HG03095 (cell line): ENCODE results near the gene RAD51B.
"Not testable (repeated sequence)": the region's sequence is repeated elsewhere in the genome, so short reads cannot be mapped to it uniquely, and the experiment has no call there.

ENCODE experiments used
- ATAC-seq: cut with Tn5 transposase; IDR thresholded peaks from one replicate; pipeline ENCODE4 v1.9.1; 2021; ENCODE audit warnings: moderate library complexity; ENCODE audit not compliant: unreplicated experiment

Gene RAD51B

DNA sequence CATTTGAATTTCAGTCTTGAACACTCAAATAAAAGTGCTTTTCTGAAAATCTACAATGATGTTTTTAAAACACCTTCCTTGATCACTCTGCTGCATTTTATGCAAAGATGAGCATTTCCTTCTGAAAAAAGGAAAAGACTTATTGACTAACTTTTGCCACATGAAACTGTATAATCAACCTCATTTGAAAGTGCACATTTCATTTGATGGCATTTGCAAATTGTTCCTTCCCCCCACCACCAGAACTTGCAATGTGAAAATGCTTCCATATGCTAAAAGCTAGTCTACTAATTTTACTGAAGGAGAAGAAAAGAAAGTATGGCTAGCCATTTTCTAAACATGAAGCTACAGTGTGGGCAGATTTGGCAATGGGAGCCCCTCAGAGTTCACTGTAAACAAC is 159.2 kb downstream of the RAD51B start:
- no peak for ATAC-seq

DNA sequence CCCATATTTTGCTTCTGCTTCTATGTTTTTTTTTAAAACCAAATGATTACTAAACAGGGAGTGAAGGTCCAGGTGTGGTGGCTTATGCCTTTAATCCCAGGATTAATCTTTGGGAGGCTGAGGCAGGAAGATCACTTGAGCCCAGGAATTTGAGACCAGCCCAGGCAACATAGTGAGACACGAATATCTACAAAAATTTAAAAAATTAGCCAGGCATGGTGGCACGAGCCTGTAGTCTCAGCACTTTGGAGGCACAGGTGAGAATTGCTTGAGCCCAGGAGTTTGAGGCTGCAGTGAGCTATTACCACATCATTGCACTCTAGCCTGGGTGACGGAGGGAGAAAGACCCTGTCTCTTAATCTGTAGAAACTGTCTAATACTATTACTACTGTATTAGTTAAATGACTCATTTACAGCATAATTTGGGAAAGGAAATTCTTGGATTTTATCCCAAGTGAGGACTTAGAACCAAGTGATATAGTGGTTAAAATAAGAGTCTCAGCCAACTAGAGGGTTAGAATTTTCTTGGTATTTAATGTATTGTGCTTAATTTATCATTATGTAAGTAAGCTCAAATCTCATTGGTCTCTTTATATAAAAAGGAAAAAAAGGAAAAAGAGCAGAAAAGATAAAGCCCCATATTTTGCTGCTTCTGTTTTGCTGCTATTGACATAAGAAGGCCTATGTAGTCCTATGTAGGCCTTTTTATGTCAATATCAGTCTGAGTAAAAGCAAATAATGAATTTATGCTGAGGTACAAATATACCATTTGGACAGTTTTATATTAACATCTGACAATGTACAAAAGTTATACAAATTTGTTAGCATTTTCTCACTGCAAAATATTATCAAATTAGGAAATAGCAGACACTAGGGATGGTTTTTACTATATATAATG is 163.4 kb downstream of the RAD51B start:
- no peak for ATAC-seq

- no peak for ATAC-seq
Observed at GRCh38 chr14:67984274-67984673, 164.7 kb downstream of the RAD51B start.

DNA sequence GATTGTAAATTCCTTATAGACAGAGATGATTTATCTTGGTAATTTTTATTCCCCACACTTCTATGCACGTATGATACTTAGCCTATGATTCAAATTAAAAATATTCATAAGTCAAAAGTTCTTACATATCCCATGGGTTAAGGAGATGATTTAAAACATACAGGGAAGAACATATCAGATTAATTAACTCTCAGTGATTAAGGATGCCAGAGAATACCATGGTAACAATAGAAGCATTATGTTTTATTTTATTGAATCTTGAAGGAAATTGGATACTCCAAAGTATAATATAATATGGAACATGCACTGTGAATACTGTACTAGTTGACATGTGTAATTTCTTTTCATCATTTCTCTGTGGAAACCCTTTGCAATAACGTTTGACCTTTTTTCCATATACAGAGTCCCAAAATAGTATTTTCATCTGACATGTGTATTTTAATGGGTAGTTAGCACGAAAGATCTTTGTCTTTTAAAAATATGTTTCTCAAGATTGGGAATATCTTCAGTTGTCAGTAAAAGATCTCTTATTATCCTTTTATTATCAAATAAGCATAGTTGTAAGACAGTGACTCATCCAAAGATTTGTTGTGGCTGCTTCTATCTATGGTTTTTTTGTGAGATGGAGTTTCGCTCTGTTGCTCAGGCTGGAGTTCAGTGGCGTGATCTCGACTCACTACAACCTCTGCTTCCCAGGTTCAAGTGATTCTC is 166.7 kb downstream of the RAD51B start:
- ATAC-seq: no peak

- no peak for ATAC-seq
Observed at GRCh38 chr14:67987606-67988005, 168.0 kb downstream of the RAD51B start.

GRCh38 chr14:67988210-67988609 is 168.6 kb downstream of the RAD51B start:
- ATAC-seq: not testable (repeated sequence)

GRCh38 chr14:67990576-67990975 is 171.0 kb downstream of the RAD51B start:
- no peak for ATAC-seq

GRCh38 chr14:67994531-67994930 is 175.0 kb downstream of the RAD51B start:
- ATAC-seq: no peak

DNA sequence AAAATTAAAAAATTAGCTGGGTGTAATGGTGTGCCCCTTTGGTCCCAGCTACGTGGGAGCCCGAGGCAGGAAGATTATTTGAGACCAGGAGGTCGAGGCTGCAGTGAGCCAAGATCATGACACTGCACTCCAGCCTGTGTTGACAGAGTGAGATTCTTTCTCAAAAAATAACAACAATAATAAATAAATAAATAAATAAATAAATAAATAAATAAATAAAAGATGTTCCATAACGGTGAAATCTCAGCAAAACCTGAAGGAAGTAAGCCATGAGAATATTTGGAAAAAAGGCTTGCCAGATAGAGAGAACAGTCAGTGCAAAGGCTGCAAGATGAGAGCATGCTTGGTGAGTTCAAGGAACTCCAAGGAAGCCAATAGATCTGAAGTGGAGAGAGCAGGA is 176.7 kb downstream of the RAD51B start:
- ATAC-seq: no peak

- ATAC-seq: no peak
Observed at GRCh38 chr14:67998834-67999233, 179.3 kb downstream of the RAD51B start.

- ATAC-seq: no peak
Observed at GRCh38 chr14:67999290-67999689, 179.7 kb downstream of the RAD51B start.

GRCh38 chr14:67999705-68000384 is 180.3 kb downstream of the RAD51B start:
- no peak for ATAC-seq

DNA sequence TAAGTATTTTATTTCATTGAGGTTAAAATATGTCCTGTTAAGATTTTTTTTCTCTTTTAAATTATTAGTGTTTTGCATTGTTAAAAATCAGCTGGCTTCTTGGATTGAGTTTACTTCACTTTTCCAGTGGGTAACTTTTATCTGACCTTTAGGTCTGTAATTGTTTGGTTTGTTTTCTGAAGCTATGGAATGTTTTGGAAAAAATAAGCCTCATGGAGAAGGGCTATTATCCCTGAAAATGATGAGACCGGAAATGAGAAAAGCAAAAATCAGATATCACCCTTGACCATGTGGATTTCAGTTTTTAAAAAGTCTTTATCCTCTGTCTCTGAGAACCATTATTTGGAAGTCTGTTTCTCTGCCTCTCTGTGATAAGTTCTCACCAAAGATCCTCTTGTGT is 180.9 kb downstream of the RAD51B start:
- ATAC-seq: no peak

- ATAC-seq: no peak
Observed at GRCh38 chr14:68008491-68008890, 188.9 kb downstream of the RAD51B start.

GRCh38 chr14:68011406-68012028 is 191.9 kb downstream of the RAD51B start:
- ATAC-seq: no peak

- ATAC-seq: no peak
Observed at GRCh38 chr14:68012871-68013270, 193.3 kb downstream of the RAD51B start.

GRCh38 chr14:68013326-68013725 is 193.7 kb downstream of the RAD51B start:
- ATAC-seq: no peak

DNA sequence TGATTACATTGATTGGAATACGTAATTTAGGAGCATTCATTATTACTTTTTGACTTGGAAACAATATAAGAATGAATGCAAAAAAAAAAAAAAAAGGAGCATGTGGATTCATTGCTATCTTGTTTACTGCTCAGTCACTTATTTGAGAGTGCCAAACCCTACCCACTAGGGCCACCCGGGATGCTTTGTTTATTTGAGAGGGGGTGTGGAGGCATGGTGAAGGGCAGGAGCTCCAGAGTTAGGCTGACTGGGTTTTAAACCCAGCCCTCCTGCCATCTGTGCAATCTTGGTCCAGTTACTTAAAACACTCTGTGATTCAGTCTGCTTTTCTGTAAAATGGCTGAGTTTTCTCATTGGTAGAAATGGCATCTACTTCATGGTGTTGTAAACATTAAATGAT is 195.2 kb downstream of the RAD51B start:
- no peak for ATAC-seq

DNA sequence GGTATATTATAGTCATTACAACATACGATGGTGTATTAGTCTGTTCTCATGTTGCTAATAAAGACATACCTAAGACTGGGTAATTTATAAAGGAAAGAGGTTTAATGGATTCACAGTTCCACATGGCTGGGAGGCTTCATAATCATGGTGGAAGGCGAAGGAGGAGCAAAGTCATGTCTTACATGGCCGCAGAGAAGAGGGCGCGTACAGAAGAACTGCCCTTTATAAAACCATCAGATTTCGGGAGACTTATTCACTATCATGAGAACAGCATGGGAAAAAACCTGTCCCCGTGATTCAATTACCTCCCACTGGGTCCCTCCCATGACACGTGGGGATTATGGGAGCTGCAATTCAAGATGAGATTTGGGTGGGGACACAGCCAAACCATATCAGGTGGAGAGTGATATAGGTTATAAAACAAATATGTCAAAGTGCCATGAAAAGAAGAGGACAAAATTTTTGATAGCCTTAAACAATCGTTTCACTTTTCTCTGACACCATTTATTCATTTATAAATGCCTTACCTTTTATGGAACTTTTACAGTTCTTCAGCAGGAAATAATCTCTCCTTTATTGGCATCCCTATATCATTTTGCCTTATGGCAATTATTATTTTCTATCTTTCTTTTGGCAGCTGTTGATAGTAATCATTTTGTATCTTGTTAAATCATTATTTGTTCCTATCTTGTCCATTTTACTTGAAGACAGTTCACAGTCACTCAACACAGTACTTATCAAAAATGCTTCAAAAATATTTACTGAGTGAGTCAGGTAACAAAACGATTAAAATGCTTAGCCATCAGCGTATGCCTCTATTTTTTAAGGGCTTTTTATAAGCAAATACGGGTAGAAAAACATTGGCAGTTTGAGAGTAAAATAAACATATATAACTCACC is 196.0 kb downstream of the RAD51B start:
- no peak for ATAC-seq

- ATAC-seq: no peak
Observed at GRCh38 chr14:68016255-68016914, 196.8 kb downstream of the RAD51B start.
